Neural progenitor cell (in vitro differentiated cells): ENCODE measurements around the gene ELOVL1. TPM values are rescaled to one million over a fixed set of nuclear protein-coding genes. Genes with fewer than 3 reads are reported as not detected.

Experiments used
- DNase-seq: peaks from one replicate; pipeline ENCODE4 v3.0.0-alpha.2; 2016; ENCODE audit warnings: low spot score
- H2AFZ ChIP-seq: fragments of 200-600 bp; sonication (generic); replicated peaks from 2 replicates; pipeline ENCODE4 v1.6.1; 2016; ENCODE audit warnings: antibody characterized with exemption
- H3F3A ChIP-seq: fragments of 200-600 bp; sonication (generic); 2 replicates; pipeline ENCODE4 v1.6.1; 2016; ENCODE audit warnings: antibody characterized with exemption, low read depth
- H3K27ac ChIP-seq: fragments of 200-600 bp; sonication (generic); 2 replicates; pipeline ENCODE4 v1.5.1; 2016; ENCODE audit warnings: mild to moderate bottlenecking
- H3K27me3 ChIP-seq: fragments of 200-600 bp; sonication (generic); 2 replicates; pipeline ENCODE4 v1.6.1; 2016; ENCODE audit warnings: mild to moderate bottlenecking, moderate library complexity
- H3K36me3 ChIP-seq: fragments of 200-600 bp; sonication (generic); 2 replicates; pipeline ENCODE4 v1.5.1; 2016
- H3K4me1 ChIP-seq: fragments of 200-600 bp; sonication (generic); 2 replicates; pipeline ENCODE4 v1.6.1; 2016; ENCODE audit warnings: mixed run types
- H3K4me2 ChIP-seq: fragments of 200-600 bp; sonication (generic); 2 replicates; pipeline ENCODE4 v1.6.1; 2016
- H3K4me3 ChIP-seq: fragments of 200-600 bp; sonication (generic); 2 replicates; pipeline ENCODE4 v1.5.1; 2016
- H3K79me2 ChIP-seq: fragments of 200-600 bp; sonication (generic); 2 replicates; pipeline ENCODE4 v1.6.1; 2016; ENCODE audit warnings: low read depth
- H3K9ac ChIP-seq: fragments of 200-600 bp; sonication (generic); 2 replicates; pipeline ENCODE4 v1.6.1; 2016
- H3K9me3 ChIP-seq: fragments of 200-600 bp; sonication (generic); 2 replicates; pipeline ENCODE4 v1.5.1; 2016; ENCODE audit warnings: low read depth
- H4K20me1 ChIP-seq: fragments of 200-600 bp; sonication (generic); 2 replicates; pipeline ENCODE4 v1.6.1; 2016; ENCODE audit warnings: low read depth
- H3K27ac Mint-ChIP-seq: 3 replicates; pipeline ENCODE4 v1.8.0; 2021; ENCODE audit warnings: mixed read lengths
- H3K27me3 Mint-ChIP-seq: 2 replicates; pipeline ENCODE4 v1.8.0; 2022; ENCODE audit warnings: low read depth, mild to moderate bottlenecking, inconsistent platforms, moderate library complexity, mixed read lengths; ENCODE audit not compliant: insufficient read depth
- H3K36me3 Mint-ChIP-seq: 3 replicates; pipeline ENCODE4 v1.8.0; 2021; ENCODE audit warnings: mixed read lengths
- H3K4me1 Mint-ChIP-seq: 3 replicates; pipeline ENCODE4 v1.8.0; 2021; ENCODE audit warnings: mixed read lengths
- H3K4me3 Mint-ChIP-seq: 3 replicates; pipeline ENCODE4 v1.8.0; 2021; ENCODE audit warnings: mild to moderate bottlenecking, moderate library complexity, mixed read lengths
- H3K9me3 Mint-ChIP-seq: 3 replicates; pipeline ENCODE4 v1.8.0; 2020; ENCODE audit warnings: mixed read lengths
- CTCF ChIP-seq: fragments of 200-600 bp; sonication (generic); IDR thresholded peaks from 2 replicates; pipeline ENCODE4 v1.5.1; 2017; ENCODE audit warnings: antibody characterized with exemption, mild to moderate bottlenecking
- EZH2 ChIP-seq: fragments of 200-600 bp; sonication (generic); IDR thresholded peaks from 2 replicates; pipeline ENCODE4 v1.6.1; 2017; ENCODE audit warnings: antibody characterized with exemption, mild to moderate bottlenecking, moderate library complexity
- EZH2phosphoT487 ChIP-seq: fragments of 200-600 bp; sonication (generic); IDR thresholded peaks from 2 replicates; pipeline ENCODE4 v1.6.1; 2017; ENCODE audit warnings: antibody characterized with exemption
- total RNA-seq: library from RNA; depleted of rRNA; stranded (reverse); fragments of >200 nt; gene quantifications from 2 replicates; pipeline ENCODE4 v1.2.3, GENCODE V29; 2015; ENCODE audit warnings: low replicate concordance

ELOVL1 gene
- total RNA-seq, 1 donor from 2014 or later = 5.6 TPM

- H3K36me3 ChIP-seq = no peaks in the 10 kb centered on the region
- H3K9me3 Mint-ChIP-seq = peaks cover 29% of the 10 kb centered on the region
- no peak overlapping the region for H3K4me3 ChIP-seq
- H3K4me1 Mint-ChIP-seq = no peaks in the 10 kb centered on the region
- no peak overlapping the region for H3K9ac ChIP-seq
- H3F3A ChIP-seq = no peaks in the 10 kb centered on the region
- H2AFZ ChIP-seq = no peak overlapping the region
- H3K9me3 ChIP-seq = no peaks in the 10 kb centered on the region
- DNase-seq = no peak
- H3K4me2 ChIP-seq = no peak overlapping the region
- no peaks in the 10 kb centered on the region for H3K79me2 ChIP-seq
- no peak overlapping the region for H3K4me3 Mint-ChIP-seq
- H3K4me1 ChIP-seq = no peaks in the 10 kb centered on the region
- TF ChIP-seq EZH2phosphoT487 (no peak), EZH2 (no peak), CTCF (no peak)
- H3K36me3 Mint-ChIP-seq = no peaks in the 10 kb centered on the region
- H3K27me3 Mint-ChIP-seq = peaks cover 5% of the 10 kb centered on the region
- no peak overlapping the region for H3K27ac ChIP-seq
- H3K27me3 ChIP-seq = no peaks in the 10 kb centered on the region
- H3K27ac Mint-ChIP-seq = no peak overlapping the region
- no peaks in the 10 kb centered on the region for H4K20me1 ChIP-seq
Observed at GRCh38 chr1:43324810-43325209, 43.0 kb downstream of the ELOVL1 start.

GRCh38 chr1:43322506-43322905, 45.3 kb downstream of the ELOVL1 start:
- Histone ChIP-seq H3K79me2 (no peaks in the 10 kb centered on the region), H3K27ac (no peak overlapping the region), H4K20me1 (no peaks in the 10 kb centered on the region), H3K4me1 (no peaks in the 10 kb centered on the region), H3K27me3 (no peaks in the 10 kb centered on the region), H3K9me3 (no peaks in the 10 kb centered on the region), H3K4me2 (no peak overlapping the region), H2AFZ (no peak overlapping the region), H3K4me3 (no peak overlapping the region), H3K36me3 (no peaks in the 10 kb centered on the region), H3K9ac (no peak overlapping the region), H3F3A (no peaks in the 10 kb centered on the region)
- Mint-ChIP-seq H3K27me3 (peaks cover 5% of the 10 kb centered on the region), H3K27ac (no peak overlapping the region), H3K36me3 (no peaks in the 10 kb centered on the region), H3K4me1 (no peaks in the 10 kb centered on the region), H3K9me3 (peaks cover 24% of the 10 kb centered on the region), H3K4me3 (no peak overlapping the region)
- TF ChIP-seq EZH2 = no peak
- no peak for DNase-seq

GRCh38 chr1:43321331-43321891, 46.4 kb downstream of the ELOVL1 start:
- H3K4me1 Mint-ChIP-seq = no peaks in the 10 kb centered on the region
- peaks cover 5% of the 10 kb centered on the region for H3K27me3 Mint-ChIP-seq
- no peaks in the 10 kb centered on the region for H3K36me3 Mint-ChIP-seq
- Histone ChIP-seq H3K4me3 (no peak overlapping the region), H3F3A (no peaks in the 10 kb centered on the region), H3K79me2 (no peaks in the 10 kb centered on the region), H3K27me3 (no peaks in the 10 kb centered on the region), H3K4me1 (no peaks in the 10 kb centered on the region), H3K27ac (no peak overlapping the region), H3K9me3 (no peaks in the 10 kb centered on the region), H2AFZ (no peak overlapping the region), H3K9ac (no peak overlapping the region), H3K4me2 (no peak overlapping the region), H4K20me1 (no peaks in the 10 kb centered on the region), H3K36me3 (no peaks in the 10 kb centered on the region)
- DNase-seq = no peak
- TF ChIP-seq CTCF = no peak
- no peak for TF ChIP-seq EZH2phosphoT487
- no peak for TF ChIP-seq EZH2
- peak overlapping the region; percentile 60 for H3K27ac Mint-ChIP-seq
- H3K4me3 Mint-ChIP-seq = no peak overlapping the region
- peaks cover 16% of the 10 kb centered on the region for H3K9me3 Mint-ChIP-seq

- Histone ChIP-seq H3K27me3 (no peaks in the 10 kb centered on the region), H4K20me1 (no peaks in the 10 kb centered on the region), H3K4me2 (no peak overlapping the region), H3K4me1 (no peaks in the 10 kb centered on the region), H3K9me3 (no peaks in the 10 kb centered on the region), H3K4me3 (no peak overlapping the region), H3K9ac (no peak overlapping the region), H3F3A (no peaks in the 10 kb centered on the region), H3K27ac (no peak overlapping the region), H3K79me2 (no peaks in the 10 kb centered on the region), H2AFZ (no peak overlapping the region), H3K36me3 (no peaks in the 10 kb centered on the region)
- TF ChIP-seq EZH2 (no peak), CTCF (no peak), EZH2phosphoT487 (no peak)
- H3K4me3 Mint-ChIP-seq = no peak overlapping the region
- peaks cover 3% of the 10 kb centered on the region for H3K27me3 Mint-ChIP-seq
- no peak for DNase-seq
- peak overlapping the region; percentile 9 for H3K27ac Mint-ChIP-seq
- no peaks in the 10 kb centered on the region for H3K36me3 Mint-ChIP-seq
- peaks cover 2% of the 10 kb centered on the region for H3K9me3 Mint-ChIP-seq
- H3K4me1 Mint-ChIP-seq = no peaks in the 10 kb centered on the region
Observed at GRCh38 chr1:43319766-43320165, 48.0 kb downstream of the ELOVL1 start.
